K562 (cell line): Measurements from ENCODE around the gene AKT2. TPM values are rescaled to one million over a fixed set of nuclear protein-coding genes. Genes with fewer than 3 reads are reported as not detected.

ENCODE experiments used
- ATAC-seq: fragments of 200-7000 bp; cut with Tn5 transposase; 3 replicates; pipeline ENCODE4 v1.9.1; 2020; ENCODE audit warnings: moderate library complexity
- BruUV-seq: library from RNA; stranded (reverse); fragments of 400-500 nt; replicated peaks from 2 replicates; lab custom pipeline; 2021; lab: Mats Ljungman, UMichigan
- CTCF ChIA-PET: fragments of 300-600 bp; formaldehyde crosslinking; extraction: SDS; loops from one replicate; lab custom pipeline; 2021; ENCODE audit warnings: low intra/inter-chr PET ratio; lab: Yijun Ruan, JAX
- POLR2A ChIA-PET: fragments of 300-600, 350-650 bp; sonication (Branson Sonifier 250); formaldehyde crosslinking; extraction: SDS; loops from one replicate; lab custom pipeline; 2021; ENCODE audit warnings: antibody characterized with exemption, inconsistent platforms; lab: Yijun Ruan, JAX
- DNase-seq, 4 experiments: peaks; one replicate each; pipeline versions ENCODE4 v3.0.0 to v3.0.0-alpha.2; 2011 to 2018; ENCODE audit warnings: low spot score in 3 of 4, mixed read lengths in 3 of 4; ENCODE audit errors: extremely low read depth in 1 of 4
- FAIRE-seq: peaks from 2 replicates; lab custom pipeline; 2011; peaks lifted over from hg19 to GRCh38; lab: Jason Lieb, UNC
- H2AFZ ChIP-seq: 2 replicates; pipeline ENCODE4 v1.6.0; 2011; ENCODE audit warnings: low read depth, low read length, control low read depth, inconsistent platforms
- H3K27ac ChIP-seq: fragments of 200-600 bp; 3 replicates; pipeline ENCODE4 v1.8.0; 2011; ENCODE audit warnings: low read depth, mild to moderate bottlenecking, control low read depth, inconsistent platforms, low read length, moderate library complexity, mixed read lengths; ENCODE audit errors: extremely low read depth
- H3K27me3 ChIP-seq, 2 experiments: fragments of 300-600 bp in 1 of 2; 2 replicates in 1 of 2; 3 replicates in 1 of 2; pipeline versions ENCODE4 v1.6.0 to v1.8.0; 2011; ENCODE audit warnings: inconsistent platforms in 2 of 2, low read length in 2 of 2, mild to moderate bottlenecking in 1 of 2, mixed read lengths in 1 of 2, moderate library complexity in 1 of 2; ENCODE audit not compliant: control insufficient read depth in 2 of 2, insufficient read depth in 2 of 2
- H3K36me3 ChIP-seq: fragments of 300-600 bp; 3 replicates; pipeline ENCODE4 v1.8.0; 2011; ENCODE audit warnings: mild to moderate bottlenecking, low read length, inconsistent platforms; ENCODE audit not compliant: control insufficient read depth, insufficient read depth
- H3K4me1 ChIP-seq, 2 experiments: fragments of 200-600 bp in 1 of 2; replicated peaks in 1 of 2; 2 replicates in 1 of 2; 3 replicates in 1 of 2; pipeline versions ENCODE4 v1.5.1 to v1.8.0; 2011; ENCODE audit warnings: inconsistent platforms in 2 of 2, low read length in 2 of 2, mild to moderate bottlenecking in 1 of 2, mixed read lengths in 1 of 2, moderate library complexity in 1 of 2; ENCODE audit not compliant: control insufficient read depth in 2 of 2, insufficient read depth in 2 of 2
- H3K4me2 ChIP-seq: 2 replicates; pipeline ENCODE4 v1.6.1; 2011; ENCODE audit warnings: low read length, control low read depth, inconsistent platforms, mixed read lengths; ENCODE audit not compliant: insufficient read depth
- H3K4me3 ChIP-seq: fragments of 200-600 bp; sonication (generic), shearing (Covaris generic); 2 replicates; pipeline ENCODE4 v1.5.1; 2016; ENCODE audit warnings: control low read depth, inconsistent platforms
- H3K79me2 ChIP-seq: fragments of 200-600 bp; 3 replicates; pipeline ENCODE4 v1.8.0; 2011; ENCODE audit warnings: low read length, inconsistent platforms; ENCODE audit not compliant: control insufficient read depth, insufficient read depth
- H3K9ac ChIP-seq, 2 experiments: 2 replicates each; pipeline versions ENCODE4 v1.6.0 to v1.6.1; 2011; ENCODE audit warnings: low read depth in 2 of 2, low read length in 2 of 2, control low read depth in 1 of 2, inconsistent platforms in 1 of 2, mild to moderate bottlenecking in 1 of 2, mixed read lengths in 1 of 2; ENCODE audit not compliant: insufficient read depth in 1 of 2
- H3K9me1 ChIP-seq: one replicate; pipeline ENCODE4 v1.6.0; 2011; ENCODE audit warnings: inconsistent platforms, mild to moderate bottlenecking, low read length, moderate library complexity; ENCODE audit not compliant: control insufficient read depth, insufficient read depth
- H3K9me3 ChIP-seq: replicated peaks from 2 replicates; pipeline ENCODE4 v1.5.1; 2011; ENCODE audit warnings: low read depth, low read length, inconsistent platforms; ENCODE audit not compliant: control insufficient read depth, insufficient read depth
- H4K20me1 ChIP-seq: replicated peaks from 2 replicates; pipeline ENCODE4 v1.6.1; 2011; ENCODE audit warnings: low read length, inconsistent platforms, mixed read lengths; ENCODE audit not compliant: control insufficient read depth, insufficient read depth
- JUND ChIP-seq, 2 experiments: IDR thresholded peaks; 2 replicates in 1 of 2; 3 replicates in 1 of 2; pipeline ENCODE4 v1.6.1; 2011; ENCODE audit warnings: borderline replicate concordance in 2 of 2, low read depth in 2 of 2, low read length in 2 of 2, improper control_type of control experiment in 1 of 2, missing biosample characterization in 1 of 2, missing genetic modification characterization in 1 of 2, missing genetic modification reagents in 1 of 2
- MECOM ChIP-seq: fragments of 250-450 bp; sonication (Bioruptor Pico); IDR thresholded peaks from 2 replicates; pipeline ENCODE4 v1.8.0; 2022; ENCODE audit warnings: inconsistent platforms
- PTRF ChIP-seq: fragments of 450-650 bp; IDR thresholded peaks from 2 replicates; pipeline ENCODE4 v1.6.1; 2016; ENCODE audit warnings: mild to moderate bottlenecking, missing genetic modification characterization, missing compliant biosample characterization
- SRSF7 ChIP-seq: fragments of 200-400 bp; formaldehyde crosslinking; optimal IDR thresholded peaks from 2 replicates; pipeline ENCODE3; 2017; ENCODE audit warnings: mild to moderate bottlenecking, low read depth, low read length
- TEAD1 ChIP-seq, 2 experiments: fragments of 450-650 bp in 1 of 2; sonication (generic) in 1 of 2; formaldehyde crosslinking; IDR thresholded peaks; 2 replicates each; pipeline versions ENCODE4 v1.4.0 to v1.8.0; 2020 to 2022; ENCODE audit warnings: mild to moderate bottlenecking in 2 of 2, missing genetic modification reagents in 1 of 2
- ZFP36 ChIP-seq: fragments of 150-350 bp; IDR thresholded peaks from 2 replicates; pipeline ENCODE4 v1.6.1; 2018; ENCODE audit warnings: low read length, low read depth; ENCODE audit not compliant: partially characterized antibody
- ZNF263 ChIP-seq: sonication (generic); formaldehyde crosslinking; IDR thresholded peaks from 2 replicates; pipeline ENCODE4 v1.8.0; 2022; ENCODE audit warnings: mild to moderate bottlenecking, missing genetic modification reagents, borderline replicate concordance
- ZNF282 ChIP-seq: sonication (generic); formaldehyde crosslinking; IDR thresholded peaks from 2 replicates; pipeline ENCODE4 v1.8.1; 2023; ENCODE audit warnings: missing genetic modification reagents
- ZNF311 ChIP-seq: fragments of 250-450 bp; sonication (Bioruptor Pico); IDR thresholded peaks from 2 replicates; pipeline ENCODE4 v1.4.0; 2020; ENCODE audit warnings: mild to moderate bottlenecking, moderate library complexity
- ZNF766 ChIP-seq: fragments of 200-800 bp; sonication (Bioruptor generic); conservative IDR thresholded peaks from 2 replicates; pipeline ENCODE4 v1.6.1; 2016; ENCODE audit warnings: missing genetic modification characterization, missing compliant biosample characterization
- ZZZ3 ChIP-seq: fragments of 450-650 bp; IDR thresholded peaks from 2 replicates; pipeline ENCODE4 v1.6.1; 2016; ENCODE audit warnings: antibody characterized with exemption, mild to moderate bottlenecking, moderate library complexity
- WGBS: fragments of 100-300 bp; shearing (Covaris generic); methylation state at CpG from one replicate; pipeline ENCODE4 v1.1.6; 2016; ENCODE audit warnings: low coverage, mixed read lengths; ENCODE audit not compliant: insufficient coverage; ENCODE audit errors: missing lambda C conversion rate; 5-methylcytosine and 5-hydroxymethylcytosine counted together
- in situ Hi-C: fragments of 300-500 bp; cut with MboI; formaldehyde crosslinking; loops from 4 replicates; pipeline ENCODE4 v1.15.0; 2018; ENCODE audit warnings: inconsistent platforms, mixed read lengths
- intact Hi-C: fragments of 100-400 bp; cut with micrococcal nuclease; formaldehyde crosslinking; loops from 2 replicates; pipeline ENCODE4 v1.14.2; 2022
- polyA plus RNA-seq, 8 experiments: library from polyadenylated mRNA; depleted of rRNA in 4 of 8; stranded (reverse) in 5 of 8; unstranded in 3 of 8; fragments of >200 nt; fragmentation: Nextera tagmentation in 2 of 8; fragmentation: Illumina TruSeq in 1 of 8; extraction: Ambion mirVana in 2 of 8; extraction: Trizol in 1 of 8; gene quantifications; 2 replicates each; pipeline versions ENCODE4 v1.2.1 to v1.2.3, GENCODE V29; 2011 to 2014; ENCODE audit warnings: inconsistent platforms in 1 of 8, missing spikeins in 1 of 8
- total RNA-seq, 7 experiments: library from RNA; depleted of rRNA in 6 of 7; stranded (reverse); fragments of >200 nt in 6 of 7; fragmentation: Illumina TruSeq in 2 of 7; extraction: Trizol in 2 of 7; gene quantifications; 2 replicates each; pipeline versions ENCODE4 v1.2.1 to v1.2.3, GENCODE V29; 2011 to 2021; ENCODE audit warnings: low replicate concordance in 1 of 7
- TF ChIP-seq, protein P1 (sequence below): sonication (generic); formaldehyde crosslinking; IDR thresholded peaks from 2 replicates; pipeline ENCODE4 v1.9.0; 2022; ENCODE audit warnings: mild to moderate bottlenecking, missing genetic modification reagents
- TF ChIP-seq, protein P2 (sequence below): sonication (generic); formaldehyde crosslinking; IDR thresholded peaks from 2 replicates; pipeline ENCODE4 v1.8.1; 2023; ENCODE audit warnings: mild to moderate bottlenecking, missing genetic modification reagents, moderate library complexity
- TF ChIP-seq, protein P3 (sequence below): fragments of 250-450 bp; sonication (Bioruptor Pico); IDR thresholded peaks from 2 replicates; pipeline ENCODE4 v1.4.0; 2020; ENCODE audit warnings: mild to moderate bottlenecking, moderate library complexity

Gene AKT2
- total and polyA plus RNA-seq, 9 of the 15 experiments (the other 6 are each of a cell fraction or from before 2014, with no cell fraction given) = 1.1 to 132 (median 67.7) TPM

DNA sequence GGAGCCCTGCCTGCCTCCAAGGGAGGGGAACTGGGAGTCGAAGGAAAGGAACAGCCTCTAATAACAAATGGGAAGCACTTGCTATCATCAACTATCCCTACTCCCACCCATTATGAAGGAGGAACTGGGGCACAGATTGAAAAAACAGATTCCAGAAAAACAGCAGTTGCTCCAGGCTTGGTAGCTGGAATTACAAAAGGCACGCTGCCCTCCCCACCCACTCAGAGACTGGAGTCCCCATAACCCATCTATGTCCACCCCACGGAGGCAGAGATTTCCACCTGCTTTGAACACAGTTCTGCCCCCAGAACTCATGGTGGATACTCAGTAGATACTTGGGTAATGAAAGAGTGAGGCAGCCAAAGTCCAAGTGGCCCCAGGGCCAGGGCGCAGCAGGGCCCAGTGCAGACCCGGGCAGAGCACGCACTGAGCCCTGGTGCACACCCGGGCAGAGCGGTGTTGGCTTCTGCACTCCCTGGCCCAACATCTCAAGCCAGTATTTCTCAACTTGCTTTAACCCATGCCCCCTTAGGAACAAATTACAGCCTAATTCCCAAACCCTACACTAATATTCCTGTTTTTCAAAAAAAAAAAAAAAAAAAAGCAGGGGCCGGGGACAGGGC is 39.5 kb downstream of the AKT2 start (continued):
- no peak for TF ChIP-seq PTRF (tag)
- no peak for TF ChIP-seq ZNF263 (CRISPR knock-in tag)
- no peak for TF ChIP-seq MECOM (CRISPR knock-in tag)
- TF ChIP-seq TEAD1 (CRISPR knock-in tag; IDR thresholded peaks at IDR 0.05) = no peak

DNA sequence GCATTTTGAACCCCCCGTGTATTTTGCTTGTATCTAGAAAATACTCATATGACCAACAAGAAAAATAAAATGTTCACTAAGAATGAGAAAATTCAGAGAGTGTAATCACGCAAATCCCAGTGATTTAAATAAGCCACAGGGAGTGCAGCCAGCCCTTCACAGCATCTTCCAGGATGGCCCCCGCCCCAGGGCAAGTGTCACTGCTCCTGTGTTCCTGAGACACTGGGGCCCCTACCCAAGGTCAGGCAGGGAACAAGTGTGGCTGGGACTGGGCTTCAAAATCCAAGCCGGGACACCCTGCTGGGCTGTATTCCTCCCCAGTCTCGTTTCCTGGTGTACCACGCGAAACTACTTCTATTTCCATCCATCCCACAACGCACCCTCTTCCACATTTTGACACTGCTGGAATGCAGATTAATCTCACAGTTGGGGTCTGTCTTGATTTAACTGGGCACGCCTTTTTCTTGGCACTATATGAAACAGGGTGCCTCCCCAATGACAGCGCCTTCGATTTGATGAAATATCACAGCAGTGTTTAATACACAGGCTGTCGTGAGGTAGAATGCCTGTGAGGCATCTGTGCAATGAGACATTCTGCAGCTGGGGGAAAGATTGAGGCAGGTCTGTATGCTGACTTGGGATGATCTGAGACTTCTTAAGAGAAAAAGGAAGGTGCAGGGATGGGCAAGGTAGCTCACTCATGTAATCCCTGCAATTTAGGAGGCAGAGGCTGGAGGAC is 40.4 kb downstream of the AKT2 start:
- no peak overlapping the region for H3K27ac ChIP-seq
- 86% methylated on average over 12 of the region's 12 CpGs for WGBS
- ChIA-PET POLR2A (no interaction called here), CTCF (no interaction called here)
- no peak for DNase-seq
- no peak overlapping the region for H2AFZ ChIP-seq
- H3K9me1 ChIP-seq = peaks cover 4% of the 10 kb centered on the region
- in situ Hi-C loops (no loop called here), intact Hi-C loops (no loop called here)
- peaks cover 0 to 15% of the 10 kb centered on the region in 2 experiments; a peak in 2 of 5 replicates for H3K4me1 ChIP-seq
- no peaks in the 10 kb centered on the region for H3K27me3 ChIP-seq
- H3K9ac ChIP-seq = peak overlapping the region in 1 of 2 experiments; percentile 55; a peak in 1 of 4 replicates
- no peak for ATAC-seq
- peaks cover 70% of the 10 kb centered on the region; the same call in 2 of the 3 replicates for H3K36me3 ChIP-seq
- FAIRE-seq = no peak
- H3K79me2 ChIP-seq = peaks cover 29% of the 10 kb centered on the region
- no peak overlapping the region for H3K4me3 ChIP-seq
- BruUV-seq = no TSS peak
- no peaks in the 10 kb centered on the region for H3K9me3 ChIP-seq
- no peak overlapping the region for H3K4me2 ChIP-seq
- peaks cover 4% of the 10 kb centered on the region; the same call in 1 of the 2 replicates for H4K20me1 ChIP-seq
- TF ChIP-seq ZNF766 (CRISPR knock-in tag) = no peak
- no peak for TF ChIP-seq JUND (IDR thresholded peaks at IDR 0.05; ENCODE audit: borderline replicate concordance, low read depth, low read length)
- no peak for TF ChIP-seq JUND (tag; IDR thresholded peaks at IDR 0.05; ENCODE audit: borderline replicate concordance, low read depth, low read length)
- no peak for TF ChIP-seq ZZZ3
- TF ChIP-seq, protein P1, sequence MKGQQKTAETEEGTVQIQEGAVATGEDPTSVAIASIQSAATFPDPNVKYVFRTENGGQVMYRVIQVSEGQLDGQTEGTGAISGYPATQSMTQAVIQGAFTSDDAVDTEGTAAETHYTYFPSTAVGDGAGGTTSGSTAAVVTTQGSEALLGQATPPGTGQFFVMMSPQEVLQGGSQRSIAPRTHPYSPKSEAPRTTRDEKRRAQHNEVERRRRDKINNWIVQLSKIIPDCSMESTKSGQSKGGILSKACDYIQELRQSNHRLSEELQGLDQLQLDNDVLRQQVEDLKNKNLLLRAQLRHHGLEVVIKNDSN (CRISPR knock-in tag) = no peak
- TF ChIP-seq, protein P2, sequence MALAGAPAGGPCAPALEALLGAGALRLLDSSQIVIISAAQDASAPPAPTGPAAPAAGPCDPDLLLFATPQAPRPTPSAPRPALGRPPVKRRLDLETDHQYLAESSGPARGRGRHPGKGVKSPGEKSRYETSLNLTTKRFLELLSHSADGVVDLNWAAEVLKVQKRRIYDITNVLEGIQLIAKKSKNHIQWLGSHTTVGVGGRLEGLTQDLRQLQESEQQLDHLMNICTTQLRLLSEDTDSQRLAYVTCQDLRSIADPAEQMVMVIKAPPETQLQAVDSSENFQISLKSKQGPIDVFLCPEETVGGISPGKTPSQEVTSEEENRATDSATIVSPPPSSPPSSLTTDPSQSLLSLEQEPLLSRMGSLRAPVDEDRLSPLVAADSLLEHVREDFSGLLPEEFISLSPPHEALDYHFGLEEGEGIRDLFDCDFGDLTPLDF (CRISPR knock-in tag) = no peak
- no peak for TF ChIP-seq ZNF282 (CRISPR knock-in tag)
- TF ChIP-seq SRSF7 = no peak
- TF ChIP-seq ZNF311 (CRISPR knock-in tag) = no peak
- TF ChIP-seq ZFP36 = no peak
- TF ChIP-seq, protein P3, sequence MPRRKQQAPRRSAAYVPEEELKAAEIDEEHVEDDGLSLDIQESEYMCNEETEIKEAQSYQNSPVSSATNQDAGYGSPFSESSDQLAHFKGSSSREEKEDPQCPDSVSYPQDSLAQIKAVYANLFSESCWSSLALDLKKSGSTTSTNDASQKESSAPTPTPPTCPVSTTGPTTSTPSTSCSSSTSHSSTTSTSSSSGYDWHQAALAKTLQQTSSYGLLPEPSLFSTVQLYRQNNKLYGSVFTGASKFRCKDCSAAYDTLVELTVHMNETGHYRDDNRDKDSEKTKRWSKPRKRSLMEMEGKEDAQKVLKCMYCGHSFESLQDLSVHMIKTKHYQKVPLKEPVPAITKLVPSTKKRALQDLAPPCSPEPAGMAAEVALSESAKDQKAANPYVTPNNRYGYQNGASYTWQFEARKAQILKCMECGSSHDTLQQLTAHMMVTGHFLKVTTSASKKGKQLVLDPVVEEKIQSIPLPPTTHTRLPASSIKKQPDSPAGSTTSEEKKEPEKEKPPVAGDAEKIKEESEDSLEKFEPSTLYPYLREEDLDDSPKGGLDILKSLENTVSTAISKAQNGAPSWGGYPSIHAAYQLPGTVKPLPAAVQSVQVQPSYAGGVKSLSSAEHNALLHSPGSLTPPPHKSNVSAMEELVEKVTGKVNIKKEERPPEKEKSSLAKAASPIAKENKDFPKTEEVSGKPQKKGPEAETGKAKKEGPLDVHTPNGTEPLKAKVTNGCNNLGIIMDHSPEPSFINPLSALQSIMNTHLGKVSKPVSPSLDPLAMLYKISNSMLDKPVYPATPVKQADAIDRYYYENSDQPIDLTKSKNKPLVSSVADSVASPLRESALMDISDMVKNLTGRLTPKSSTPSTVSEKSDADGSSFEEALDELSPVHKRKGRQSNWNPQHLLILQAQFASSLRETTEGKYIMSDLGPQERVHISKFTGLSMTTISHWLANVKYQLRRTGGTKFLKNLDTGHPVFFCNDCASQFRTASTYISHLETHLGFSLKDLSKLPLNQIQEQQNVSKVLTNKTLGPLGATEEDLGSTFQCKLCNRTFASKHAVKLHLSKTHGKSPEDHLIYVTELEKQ (CRISPR knock-in tag) = no peak
